Fibroblast of gingiva (primary cell): ENCODE data around the gene DHRS9.

Experiments used
- DNase-seq: peaks from one replicate; pipeline ENCODE4 v3.0.0-alpha.2; 2011; ENCODE audit warnings: low read depth

The DHRS9 gene

GRCh38 chr2:169065864-169066517 lies 3.4 kb upstream of the DHRS9 start:
- peak; percentile 33 for DNase-seq

- DNase-seq, result no peak
Observed at GRCh38 chr2:169066897-169067296, 2.5 kb upstream of the DHRS9 start.

- no peak for DNase-seq
Observed at GRCh38 chr2:169069833-169070232, 470 bp downstream of the DHRS9 start.

GRCh38 chr2:169071455-169071854 lies 2.1 kb downstream of the DHRS9 start:
- peak; percentile 26 for DNase-seq

GRCh38 chr2:169072163-169072925 lies 3.0 kb downstream of the DHRS9 start:
- DNase-seq, result peak; percentile 11

- DNase-seq, result no peak
Observed at GRCh38 chr2:169073211-169073962, 4.0 kb downstream of the DHRS9 start.

GRCh38 chr2:169073963-169074751 lies 4.8 kb downstream of the DHRS9 start:
- DNase-seq, result no peak

GRCh38 chr2:169077674-169078240 lies 8.4 kb downstream of the DHRS9 start:
- DNase-seq, result no peak

GRCh38 chr2:169080250-169081069 lies 11.1 kb downstream of the DHRS9 start:
- no peak for DNase-seq

- DNase-seq, result no peak
Observed at GRCh38 chr2:169081551-169081950, 12.2 kb downstream of the DHRS9 start.

- no peak for DNase-seq
Observed at GRCh38 chr2:169082995-169083394, 13.6 kb downstream of the DHRS9 start.

- no peak for DNase-seq
Observed at GRCh38 chr2:169086893-169087467, 17.6 kb downstream of the DHRS9 start.

GRCh38 chr2:169087757-169088379 lies 18.5 kb downstream of the DHRS9 start:
- no peak for DNase-seq

GRCh38 chr2:169089182-169089581 lies 19.8 kb downstream of the DHRS9 start:
- no peak for DNase-seq

GRCh38 chr2:169090133-169090820 lies 20.9 kb downstream of the DHRS9 start:
- no peak for DNase-seq

GRCh38 chr2:169091256-169091655 lies 21.9 kb downstream of the DHRS9 start:
- DNase-seq, result no peak

GRCh38 chr2:169091761-169092519 lies 22.6 kb downstream of the DHRS9 start:
- DNase-seq, result peak; percentile 56

- DNase-seq, result no peak
Observed at GRCh38 chr2:169093535-169093934, 24.2 kb downstream of the DHRS9 start.

- DNase-seq, result no peak
Observed at GRCh38 chr2:169094676-169095075, 25.3 kb downstream of the DHRS9 start.
